PC-9 (cell line): ENCODE measurements around the gene AOPEP.

Source experiments
- CTCF ChIP-seq: fragments of 200-600 bp; sonication (generic); conservative IDR thresholded peaks from 2 replicates; pipeline ENCODE4 v1.6.1; 2017; ENCODE audit warnings: mixed run types, antibody characterized with exemption, mild to moderate bottlenecking, moderate library complexity
- EZH2 ChIP-seq: fragments of 200-600 bp; sonication (generic); IDR thresholded peaks from 2 replicates; pipeline ENCODE4 v1.8.0; 2017; ENCODE audit warnings: antibody characterized with exemption, low read depth

- TF ChIP-seq CTCF (no peak), EZH2 (no peak)
Measured at GRCh38 chr9:94852373-94852772, 125.9 kb downstream of the AOPEP start.
